Endothelial cell (in vitro differentiated cells): ENCODE data around the gene XCL2. TPM values are rescaled to one million over a fixed set of nuclear protein-coding genes. Genes with fewer than 3 reads are reported as not detected.

ENCODE experiments used
- DNase-seq: peaks from one replicate; pipeline ENCODE4 v3.0.0; 2021; ENCODE audit warnings: low spot score
- H3K27ac Mint-ChIP-seq: one replicate; pipeline ENCODE4 v1.8.0; 2021; ENCODE audit warnings: mixed read lengths, inconsistent platforms; ENCODE audit not compliant: unreplicated experiment
- H3K27me3 Mint-ChIP-seq: one replicate; pipeline ENCODE4 v1.8.0; 2021; ENCODE audit warnings: mild to moderate bottlenecking, moderate library complexity, mixed read lengths, inconsistent platforms; ENCODE audit not compliant: unreplicated experiment
- H3K36me3 Mint-ChIP-seq: one replicate; pipeline ENCODE4 v1.8.0; 2021; ENCODE audit warnings: mild to moderate bottlenecking, low read depth, mixed read lengths, inconsistent platforms; ENCODE audit not compliant: unreplicated experiment
- H3K4me1 Mint-ChIP-seq: one replicate; pipeline ENCODE4 v1.8.0; 2021; ENCODE audit warnings: mild to moderate bottlenecking, mixed read lengths, inconsistent platforms; ENCODE audit not compliant: unreplicated experiment
- H3K4me3 Mint-ChIP-seq: one replicate; pipeline ENCODE4 v1.8.0; 2021; ENCODE audit warnings: mild to moderate bottlenecking, mixed read lengths, inconsistent platforms; ENCODE audit not compliant: unreplicated experiment
- H3K9me3 Mint-ChIP-seq: one replicate; pipeline ENCODE4 v1.8.0; 2021; ENCODE audit warnings: mixed read lengths, inconsistent platforms; ENCODE audit not compliant: unreplicated experiment
- total RNA-seq: library from RNA; stranded (reverse); fragmentation: NEBNext Ultra II Directional; extraction: Animal tissue kit (Norgen Biotek cat#: 25700); gene quantifications from one replicate; pipeline ENCODE4 v1.2.1, GENCODE V29; 2021; ENCODE audit not compliant: unreplicated experiment
- TF ChIP-seq, protein P1 (sequence below): fragments of 200-600 bp; sonication (generic); IDR thresholded peaks from one replicate; pipeline ENCODE4 v1.5.0; 2021; ENCODE audit warnings: antibody characterized with exemption; ENCODE audit not compliant: unreplicated experiment

XCL2 gene
- total RNA-seq, 1 donor from 2014 or later, result not detected

DNA sequence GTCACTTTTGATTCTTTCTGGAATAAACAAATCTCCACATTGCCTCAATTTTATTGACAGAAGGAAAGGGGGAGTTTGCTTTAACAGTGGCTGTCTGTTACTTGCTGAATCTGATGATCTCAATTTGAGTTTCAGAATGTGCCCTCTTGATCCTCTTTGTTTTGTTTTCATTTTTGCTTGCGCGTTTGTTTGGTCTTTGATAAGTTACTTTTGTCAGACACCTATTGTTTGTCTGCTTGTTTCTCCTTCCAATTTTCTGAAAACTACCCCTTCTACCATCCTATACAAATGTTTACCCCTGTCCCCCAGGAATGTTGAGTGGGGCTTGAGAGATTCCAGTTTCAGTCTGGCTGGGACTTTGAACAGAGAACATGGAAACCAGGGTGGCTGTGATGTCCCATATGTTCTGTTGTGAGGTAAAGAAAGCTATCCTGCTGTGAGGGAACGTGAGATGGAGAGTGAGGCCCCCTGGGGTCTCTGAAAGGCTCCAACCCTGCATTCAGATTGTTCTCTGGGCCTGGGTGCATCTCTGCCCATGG is 11.8 kb upstream of the XCL2 start:
- H3K27me3 Mint-ChIP-seq, result no peaks in the 10 kb centered on the region
- H3K4me3 Mint-ChIP-seq, result no peak overlapping the region
- H3K36me3 Mint-ChIP-seq, result no peaks in the 10 kb centered on the region
- H3K4me1 Mint-ChIP-seq, result peaks cover 7% of the 10 kb centered on the region
- H3K9me3 Mint-ChIP-seq, result no peaks in the 10 kb centered on the region
- TF ChIP-seq, protein P1, sequence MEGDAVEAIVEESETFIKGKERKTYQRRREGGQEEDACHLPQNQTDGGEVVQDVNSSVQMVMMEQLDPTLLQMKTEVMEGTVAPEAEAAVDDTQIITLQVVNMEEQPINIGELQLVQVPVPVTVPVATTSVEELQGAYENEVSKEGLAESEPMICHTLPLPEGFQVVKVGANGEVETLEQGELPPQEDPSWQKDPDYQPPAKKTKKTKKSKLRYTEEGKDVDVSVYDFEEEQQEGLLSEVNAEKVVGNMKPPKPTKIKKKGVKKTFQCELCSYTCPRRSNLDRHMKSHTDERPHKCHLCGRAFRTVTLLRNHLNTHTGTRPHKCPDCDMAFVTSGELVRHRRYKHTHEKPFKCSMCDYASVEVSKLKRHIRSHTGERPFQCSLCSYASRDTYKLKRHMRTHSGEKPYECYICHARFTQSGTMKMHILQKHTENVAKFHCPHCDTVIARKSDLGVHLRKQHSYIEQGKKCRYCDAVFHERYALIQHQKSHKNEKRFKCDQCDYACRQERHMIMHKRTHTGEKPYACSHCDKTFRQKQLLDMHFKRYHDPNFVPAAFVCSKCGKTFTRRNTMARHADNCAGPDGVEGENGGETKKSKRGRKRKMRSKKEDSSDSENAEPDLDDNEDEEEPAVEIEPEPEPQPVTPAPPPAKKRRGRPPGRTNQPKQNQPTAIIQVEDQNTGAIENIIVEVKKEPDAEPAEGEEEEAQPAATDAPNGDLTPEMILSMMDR, result no peak
- H3K27ac Mint-ChIP-seq, result no peak overlapping the region
- no peak for DNase-seq

DNA sequence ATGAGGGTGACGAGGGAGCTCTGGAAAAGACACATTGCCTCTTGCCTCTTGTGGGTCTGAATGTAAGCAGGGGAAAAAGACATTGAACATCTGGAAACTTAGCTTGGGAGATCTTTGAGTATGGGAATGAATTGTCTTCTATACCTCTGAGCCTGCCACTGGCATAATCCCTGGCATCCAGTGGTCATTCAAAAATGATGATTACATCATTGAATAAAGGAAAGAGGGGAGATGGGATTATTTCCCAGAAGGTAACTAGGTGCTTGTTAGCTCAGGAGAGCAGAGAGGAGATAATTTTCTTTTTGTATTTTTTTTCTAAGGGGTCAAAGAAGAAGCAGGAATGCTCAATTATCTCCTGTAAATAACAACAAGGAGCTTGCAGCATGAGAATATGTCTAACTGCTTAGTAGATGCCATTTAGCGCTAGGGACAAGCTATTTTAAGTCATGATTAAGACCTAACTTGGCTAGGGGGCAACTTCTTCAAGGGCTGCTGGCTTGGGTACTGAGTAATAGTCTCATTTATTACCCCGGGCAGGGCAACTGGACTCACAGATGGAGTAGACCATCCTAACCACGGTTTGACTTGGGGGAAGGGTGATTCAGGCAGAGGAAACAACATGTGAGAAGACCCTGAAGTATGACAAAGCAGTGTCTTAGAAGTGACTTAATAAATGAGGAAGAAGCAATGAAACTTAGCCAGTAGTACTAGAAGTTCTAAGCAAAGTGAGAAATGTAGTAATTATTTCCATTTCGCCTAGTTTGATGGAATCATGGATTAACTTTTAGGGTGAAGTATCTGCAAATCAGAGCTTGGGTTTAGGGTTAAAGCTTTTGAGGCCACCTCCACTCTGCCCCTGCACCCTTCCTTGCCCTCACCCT is 11.0 kb upstream of the XCL2 start:
- H3K9me3 Mint-ChIP-seq, result no peaks in the 10 kb centered on the region
- TF ChIP-seq, protein P1, result no peak
- H3K27me3 Mint-ChIP-seq, result no peaks in the 10 kb centered on the region
- peaks cover 7% of the 10 kb centered on the region for H3K4me1 Mint-ChIP-seq
- H3K27ac Mint-ChIP-seq, result no peak overlapping the region
- no peak overlapping the region for H3K4me3 Mint-ChIP-seq
- DNase-seq, result no peak
- H3K36me3 Mint-ChIP-seq, result no peaks in the 10 kb centered on the region

DNA sequence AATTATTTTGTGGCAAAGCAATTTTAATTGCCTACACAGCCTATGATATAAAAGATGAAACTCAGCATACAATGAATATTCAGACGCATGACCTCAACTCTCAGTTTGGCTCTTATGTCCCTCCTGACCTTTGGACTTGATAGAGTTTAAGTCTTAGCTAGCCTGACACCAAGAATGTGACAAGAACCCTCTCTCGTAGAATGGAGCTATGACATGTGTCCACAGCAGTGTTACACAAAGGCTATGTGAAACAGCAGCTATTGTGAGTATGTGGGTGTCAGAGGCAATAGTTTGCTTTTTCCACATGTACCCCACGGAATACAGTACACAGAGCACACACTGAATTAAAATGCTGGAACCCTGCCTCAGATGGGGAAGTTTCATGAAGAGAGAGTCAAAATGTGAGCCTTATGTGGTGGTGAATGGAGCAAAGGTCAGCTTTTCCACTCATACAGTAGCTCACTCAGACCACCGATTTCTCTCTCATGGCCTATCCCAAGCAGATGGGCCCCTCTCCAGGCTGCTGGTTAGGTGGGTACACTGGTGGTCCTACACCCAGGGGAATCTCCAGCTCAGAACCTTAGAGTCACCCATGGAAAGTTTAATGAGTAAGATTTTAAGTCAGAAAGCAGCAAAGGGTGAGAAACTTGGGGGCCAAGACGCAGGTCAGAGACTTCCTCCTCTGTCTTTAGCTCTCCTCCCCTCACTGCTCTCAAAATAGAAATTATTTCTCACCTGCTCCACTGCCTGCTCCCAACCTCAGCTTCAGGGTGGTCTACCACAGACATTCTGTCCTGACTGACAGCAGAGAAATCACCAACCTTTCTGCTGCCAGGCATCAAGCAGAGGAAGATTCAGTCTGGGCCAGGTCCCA is 10.1 kb upstream of the XCL2 start:
- no peak for DNase-seq
- TF ChIP-seq, protein P1, result no peak
- Mint-ChIP-seq H3K4me1 (peaks cover 7% of the 10 kb centered on the region), H3K36me3 (no peaks in the 10 kb centered on the region), H3K27me3 (no peaks in the 10 kb centered on the region), H3K9me3 (no peaks in the 10 kb centered on the region), H3K27ac (no peak overlapping the region), H3K4me3 (no peak overlapping the region)

DNA sequence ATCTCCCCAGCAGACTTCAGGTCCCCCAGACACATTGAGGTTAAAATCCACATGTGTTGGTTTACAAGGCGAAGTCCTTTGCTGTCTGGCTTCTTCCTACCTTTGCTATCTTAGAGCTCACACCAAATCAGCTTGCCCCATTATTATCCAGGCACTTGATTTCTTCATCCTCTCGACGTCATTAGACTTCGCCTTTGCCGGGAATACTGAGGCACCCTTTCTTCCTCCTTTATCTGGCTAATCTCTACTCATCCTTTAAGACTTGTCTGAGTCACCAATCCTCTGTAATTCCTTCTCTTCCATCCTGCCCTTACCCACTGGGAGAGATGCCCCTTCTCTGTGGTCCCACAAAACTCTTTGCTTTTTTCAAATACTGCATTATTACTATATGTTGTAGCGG is 9.2 kb upstream of the XCL2 start:
- TF ChIP-seq, protein P1, result no peak
- H3K27me3 Mint-ChIP-seq, result no peaks in the 10 kb centered on the region
- peaks cover 7% of the 10 kb centered on the region for H3K4me1 Mint-ChIP-seq
- DNase-seq, result no peak
- H3K9me3 Mint-ChIP-seq, result no peaks in the 10 kb centered on the region
- no peaks in the 10 kb centered on the region for H3K36me3 Mint-ChIP-seq
- no peak overlapping the region for H3K4me3 Mint-ChIP-seq
- no peak overlapping the region for H3K27ac Mint-ChIP-seq
